SK-N-MC (cell line): ENCODE data around the gene TTLL13.

ENCODE experiments used
- DNase-seq: peaks from one replicate; pipeline ENCODE4 v3.0.0-alpha.2; 2011; ENCODE audit warnings: low read depth, low spot score
- H3K27ac ChIP-seq: fragments of 200-600 bp; sonication (generic); 2 replicates; pipeline ENCODE4 v1.5.1; 2016; ENCODE audit warnings: mixed run types
- H3K36me3 ChIP-seq: fragments of 200-600 bp; sonication (generic); 2 replicates; pipeline ENCODE4 v1.6.1; 2017; ENCODE audit warnings: antibody characterized with exemption, low read length, mixed read lengths; ENCODE audit not compliant: insufficient read depth
- H3K4me3 ChIP-seq: fragments of 200-600 bp; sonication (generic); 2 replicates; pipeline ENCODE4 v1.5.1; 2016
- H3K9ac ChIP-seq: fragments of 200-600 bp; sonication (generic); 2 replicates; pipeline ENCODE4 v1.8.0; 2017; ENCODE audit warnings: mixed run types, mixed read lengths; ENCODE audit not compliant: insufficient read length
- H3K9me3 ChIP-seq: fragments of 200-600 bp; sonication (generic); 2 replicates; pipeline ENCODE4 v1.6.1; 2017; ENCODE audit warnings: low read depth, mild to moderate bottlenecking, antibody characterized with exemption, low read length, moderate library complexity, mixed read lengths
- EZH2 ChIP-seq: fragments of 200-600 bp; sonication (generic); IDR thresholded peaks from one replicate; pipeline ENCODE4 v1.6.1; 2017; ENCODE audit warnings: antibody characterized with exemption
- FOXP2 ChIP-seq: optimal IDR thresholded peaks from 2 replicates; pipeline ENCODE3; 2011; ENCODE audit warnings: mild to moderate bottlenecking, moderate library complexity; ENCODE audit not compliant: insufficient read depth; ENCODE audit errors: extremely low read length, control extremely low read depth
- POLR2AphosphoS5 ChIP-seq: IDR thresholded peaks from 2 replicates; pipeline ENCODE4 v1.6.1; 2012; ENCODE audit warnings: mild to moderate bottlenecking, low read depth, low read length, borderline replicate concordance

TTLL13 gene

DNA sequence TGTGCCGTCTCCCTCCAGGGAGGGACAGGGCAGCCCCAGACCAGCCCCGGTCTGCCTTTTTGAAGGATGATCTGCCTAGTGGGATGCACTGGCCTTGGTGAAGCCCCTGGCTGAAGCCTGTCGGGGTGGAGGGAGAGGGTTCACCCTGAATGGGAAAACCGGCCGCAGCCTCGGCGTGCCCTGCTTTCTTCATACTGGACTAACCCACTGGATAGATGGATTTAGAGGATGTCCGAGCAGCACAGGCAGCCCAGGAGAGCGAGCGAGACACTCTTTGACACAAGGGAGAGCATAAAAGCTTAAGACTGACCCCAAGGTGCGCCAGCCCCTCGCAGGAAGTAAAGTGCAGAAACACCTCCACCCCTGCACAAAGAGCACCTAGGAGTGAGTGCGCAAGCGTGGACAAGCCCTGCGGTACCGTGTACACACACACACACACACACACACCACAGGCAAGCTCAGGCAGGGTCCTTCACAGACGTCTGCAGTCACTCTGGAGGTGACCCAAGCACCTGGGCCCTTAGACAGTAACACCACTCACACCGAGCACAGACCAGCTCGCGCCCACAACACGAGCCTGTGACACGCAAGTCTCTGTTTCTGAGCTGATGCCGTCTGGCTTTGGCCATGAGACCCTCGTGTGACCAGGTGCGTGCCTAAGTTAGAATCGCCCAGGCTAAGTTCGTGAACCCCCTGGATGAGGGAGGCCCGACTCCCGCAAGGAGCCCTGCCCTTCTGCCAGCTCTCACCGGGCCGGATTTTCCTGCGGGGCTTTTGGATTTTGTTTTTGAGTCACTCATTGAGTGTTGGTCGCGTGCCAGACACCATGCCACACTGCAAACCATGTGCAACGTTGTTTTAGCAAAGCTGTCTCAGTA lies 36.9 kb upstream of the TTLL13 start:
- TF ChIP-seq FOXP2: no peak
- no peak for TF ChIP-seq POLR2AphosphoS5
- no peak for TF ChIP-seq EZH2
- Histone ChIP-seq H3K36me3 (no peaks in the 10 kb centered on the region), H3K27ac (no peak overlapping the region), H3K9ac (no peak overlapping the region), H3K4me3 (no peak overlapping the region), H3K9me3 (no peaks in the 10 kb centered on the region)
- DNase-seq: no peak

DNA sequence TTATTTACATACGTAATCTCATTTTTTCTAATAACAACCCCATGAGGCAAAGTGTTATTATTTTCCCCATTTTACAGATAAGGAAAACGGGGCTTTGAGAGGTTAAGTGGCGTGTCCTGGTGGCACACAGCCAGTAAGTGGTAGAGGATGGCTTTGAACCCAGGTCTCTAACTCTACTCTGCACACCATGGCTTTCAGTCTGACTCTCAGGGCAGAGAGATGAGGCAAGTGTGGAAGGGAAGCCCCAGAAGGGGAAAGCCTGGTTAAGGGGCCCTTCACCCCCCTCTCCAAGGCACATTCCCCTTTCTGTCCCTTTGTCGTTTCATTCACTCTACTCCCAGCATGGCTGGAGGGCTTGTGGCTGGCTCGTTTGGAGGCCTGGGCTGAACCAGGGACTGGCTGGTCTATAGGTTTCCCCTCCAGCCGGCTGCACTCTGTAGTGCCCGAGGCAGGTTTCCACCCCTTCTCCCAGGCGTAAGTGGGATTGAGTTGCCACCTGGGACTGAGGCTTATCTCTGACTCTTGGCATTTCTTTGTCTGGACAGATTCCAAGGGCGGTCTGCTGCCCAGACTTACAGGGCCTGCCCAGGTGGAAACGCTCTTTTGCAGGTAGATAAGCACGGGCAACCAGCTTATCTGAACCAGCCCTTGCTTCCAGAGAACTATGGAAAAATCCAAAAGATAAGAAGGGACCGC lies 36.1 kb upstream of the TTLL13 start:
- Histone ChIP-seq H3K4me3 (no peak overlapping the region), H3K36me3 (no peaks in the 10 kb centered on the region), H3K9ac (no peak overlapping the region), H3K27ac (0 out of 2 replicates have a peak overlapping the region, but pooled peaks have one; percentile 19), H3K9me3 (no peaks in the 10 kb centered on the region)
- TF ChIP-seq EZH2 (no peak), POLR2AphosphoS5 (no peak), FOXP2 (no peak)
- no peak for DNase-seq

DNA sequence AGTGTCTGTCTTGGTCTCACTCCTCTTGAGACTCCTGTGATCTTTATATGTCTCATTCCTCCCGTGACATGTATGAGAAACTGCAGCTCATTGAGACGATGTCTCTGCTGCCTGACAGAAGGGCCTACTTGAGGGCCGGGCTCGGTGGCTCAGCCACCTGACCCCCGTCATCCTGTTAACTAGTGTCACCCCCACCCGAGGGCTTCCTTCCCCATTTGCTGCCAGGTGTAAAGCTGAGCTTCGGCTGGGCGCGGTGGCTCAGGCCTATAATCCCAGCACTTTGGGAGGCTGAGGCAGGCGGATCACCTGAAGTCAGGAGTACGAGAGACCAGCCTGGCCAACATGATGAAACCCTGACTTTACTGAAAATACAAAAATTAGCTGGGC lies 35.5 kb upstream of the TTLL13 start:
- no peak overlapping the region for H3K4me3 ChIP-seq
- H3K36me3 ChIP-seq: no peaks in the 10 kb centered on the region
- no peak for TF ChIP-seq FOXP2
- no peak for TF ChIP-seq POLR2AphosphoS5
- TF ChIP-seq EZH2: no peak
- DNase-seq: no peak
- no peaks in the 10 kb centered on the region for H3K9me3 ChIP-seq
- no peak overlapping the region for H3K9ac ChIP-seq
- H3K27ac ChIP-seq: 0 out of 2 replicates have a peak overlapping the region, but pooled peaks have one; percentile 19

DNA sequence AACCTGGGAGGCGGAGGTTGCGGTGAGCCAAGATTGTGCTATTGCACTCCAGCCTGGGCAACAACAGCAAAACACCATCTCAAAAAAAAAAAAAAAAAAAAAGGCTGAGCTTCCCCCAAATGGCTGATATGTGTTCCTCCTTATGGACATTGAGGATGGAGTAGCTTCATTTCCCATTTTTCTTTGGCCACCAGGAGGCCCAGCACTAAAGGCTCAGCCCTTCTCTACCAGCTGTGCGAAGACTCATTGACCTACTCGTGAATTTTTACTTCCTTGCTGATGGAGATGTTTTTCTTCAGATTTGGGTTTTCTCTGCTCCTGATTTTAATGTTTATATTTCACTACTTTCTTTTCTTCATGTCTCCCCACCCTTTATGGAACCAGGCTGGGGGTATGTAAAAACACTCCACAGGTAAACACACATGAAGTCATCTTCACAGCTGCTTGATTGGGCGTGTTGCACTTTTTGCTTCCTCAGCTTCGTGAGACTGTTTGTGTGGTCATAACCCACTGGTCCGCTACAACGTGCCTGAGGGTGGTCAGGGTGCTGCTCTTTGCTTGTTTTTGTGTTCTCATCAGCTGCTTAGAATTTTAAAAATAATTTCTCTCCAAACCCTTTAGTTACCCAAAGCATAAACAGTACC lies 34.7 kb upstream of the TTLL13 start:
- Histone ChIP-seq H3K36me3 (no peaks in the 10 kb centered on the region), H3K9me3 (no peaks in the 10 kb centered on the region), H3K27ac (no peak overlapping the region), H3K9ac (no peak overlapping the region), H3K4me3 (no peak overlapping the region)
- TF ChIP-seq POLR2AphosphoS5 (no peak), FOXP2 (no peak), EZH2 (no peak)
- DNase-seq: no peak

DNA sequence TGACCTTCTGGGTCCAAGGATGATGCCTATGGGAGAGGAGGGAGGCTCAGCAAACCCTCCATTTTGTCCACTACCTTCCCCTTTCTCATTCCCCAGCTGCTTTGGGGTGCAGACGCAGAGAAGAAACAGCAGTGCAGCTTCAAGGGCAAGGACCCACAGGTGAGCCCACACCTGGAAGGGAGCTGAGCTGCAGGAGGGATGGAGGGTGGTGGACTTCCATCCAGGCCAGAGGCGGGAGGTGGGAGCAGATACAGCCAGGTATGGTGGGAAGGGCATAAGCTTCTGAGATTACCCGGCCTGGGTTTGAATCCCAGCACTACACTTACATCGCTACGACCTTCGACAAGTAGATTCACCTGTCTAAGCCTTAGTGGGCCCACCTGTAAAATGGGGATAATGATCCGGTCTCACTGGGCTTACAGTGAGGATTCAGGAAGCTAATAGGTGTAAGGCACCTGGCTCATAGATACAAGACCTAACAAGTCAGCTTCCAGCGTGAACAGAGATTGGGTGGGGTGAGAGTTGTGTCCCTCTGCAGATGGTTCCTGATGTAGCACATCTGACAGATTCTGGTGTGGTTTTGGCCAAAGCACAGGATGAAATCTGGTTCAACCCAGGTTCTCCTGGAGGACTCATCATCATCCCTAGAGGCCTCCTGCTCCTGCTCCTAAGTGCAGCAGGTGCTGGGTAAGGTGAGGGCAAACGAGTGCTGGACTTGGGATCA lies 31.5 kb upstream of the TTLL13 start:
- TF ChIP-seq EZH2 (no peak), POLR2AphosphoS5 (no peak), FOXP2 (no peak)
- no peak overlapping the region for H3K27ac ChIP-seq
- H3K9me3 ChIP-seq: no peaks in the 10 kb centered on the region
- H3K9ac ChIP-seq: no peak overlapping the region
- H3K4me3 ChIP-seq: no peak overlapping the region
- H3K36me3 ChIP-seq: no peaks in the 10 kb centered on the region
- DNase-seq: no peak

DNA sequence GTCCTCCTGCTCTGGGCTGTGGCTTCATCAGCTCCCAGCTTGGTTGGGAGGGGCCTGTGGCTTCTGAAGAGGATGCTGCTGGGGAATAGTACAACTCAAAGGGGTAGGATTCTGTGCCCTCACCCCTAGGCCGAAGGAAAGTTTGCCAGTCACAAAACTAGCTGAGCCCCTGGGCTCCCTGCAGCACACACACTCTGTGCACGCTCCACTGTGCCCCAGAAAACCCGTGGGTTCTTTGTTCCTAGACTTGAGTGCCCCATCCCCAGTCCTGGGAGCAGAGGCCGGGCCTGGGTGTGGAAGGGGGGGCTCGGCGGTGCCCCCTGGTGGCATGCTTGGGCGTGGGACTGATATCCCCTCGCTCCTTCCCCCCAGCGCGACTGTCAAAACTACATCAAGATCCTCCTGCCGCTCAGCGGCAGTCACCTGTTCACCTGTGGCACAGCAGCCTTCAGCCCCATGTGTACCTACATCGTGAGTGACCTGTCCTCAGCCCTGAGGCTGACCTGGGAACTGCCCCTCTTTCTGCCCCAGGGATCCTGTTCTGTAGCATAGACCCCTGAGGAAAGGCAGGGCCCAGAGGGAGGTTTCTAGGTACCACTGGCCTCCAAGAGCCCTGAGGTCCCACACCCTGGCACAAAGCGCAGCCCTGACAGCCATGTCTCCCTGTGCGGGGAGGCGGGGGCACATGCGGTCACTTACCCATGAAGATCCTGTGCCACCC lies 29.8 kb upstream of the TTLL13 start:
- DNase-seq: no peak
- Histone ChIP-seq H3K36me3 (no peaks in the 10 kb centered on the region), H3K27ac (no peak overlapping the region), H3K4me3 (no peak overlapping the region), H3K9me3 (no peaks in the 10 kb centered on the region), H3K9ac (no peak overlapping the region)
- TF ChIP-seq POLR2AphosphoS5 (no peak), EZH2 (no peak), FOXP2 (no peak)

DNA sequence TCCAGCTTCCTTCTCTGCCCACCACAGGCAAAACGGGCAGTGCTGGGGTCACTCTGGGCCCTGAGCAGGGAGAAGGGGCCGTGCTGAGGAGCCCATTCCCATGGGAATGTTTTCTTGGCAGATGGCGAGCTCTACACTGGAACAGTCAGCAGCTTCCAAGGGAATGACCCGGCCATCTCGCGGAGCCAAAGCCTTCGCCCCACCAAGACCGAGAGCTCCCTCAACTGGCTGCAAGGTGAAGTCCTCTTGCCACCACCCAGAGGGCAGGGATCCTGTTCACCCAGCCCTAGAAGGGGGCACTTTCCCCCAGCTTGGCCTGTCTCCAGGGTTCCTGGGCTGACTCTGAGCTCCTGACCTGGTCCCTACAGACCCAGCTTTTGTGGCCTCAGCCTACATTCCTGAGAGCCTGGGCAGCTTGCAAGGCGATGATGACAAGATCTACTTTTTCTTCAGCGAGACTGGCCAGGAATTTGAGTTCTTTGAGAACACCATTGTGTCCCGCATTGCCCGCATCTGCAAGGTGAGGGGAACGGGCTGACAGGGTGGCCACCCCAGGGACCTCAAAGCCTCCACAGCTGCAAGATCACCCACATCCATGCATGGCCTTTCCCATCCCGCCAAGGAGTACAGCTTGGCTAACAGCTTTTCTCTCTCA lies 28.0 kb upstream of the TTLL13 start:
- no peak for DNase-seq
- TF ChIP-seq FOXP2: no peak
- TF ChIP-seq POLR2AphosphoS5: no peak
- TF ChIP-seq EZH2: no peak
- no peaks in the 10 kb centered on the region for H3K9me3 ChIP-seq
- H3K4me3 ChIP-seq: no peak overlapping the region
- no peak overlapping the region for H3K9ac ChIP-seq
- no peaks in the 10 kb centered on the region for H3K36me3 ChIP-seq
- H3K27ac ChIP-seq: no peak overlapping the region
